SK-N-SH treated with all-trans-retinoic acid at 6 μM for 48 hours (cell line): ENCODE results near the gene L3HYPDH.

Experiments used
- ATAC-seq: fragments of 200-7000 bp; cut with Tn5 transposase; 3 replicates; pipeline ENCODE4 v1.9.1; 2020; ENCODE audit warnings: mild to moderate bottlenecking, moderate library complexity
- ARNTL ChIP-seq: fragments of 450-650 bp; formaldehyde crosslinking; IDR thresholded peaks from 2 replicates; pipeline ENCODE4 v1.5.0; 2020; ENCODE audit warnings: low read depth, mild to moderate bottlenecking, moderate library complexity, borderline replicate concordance
- BACH2 ChIP-seq: fragments of 250-450 bp; sonication (Bioruptor Pico); IDR thresholded peaks from 2 replicates; pipeline ENCODE4 v1.9.0; 2021; ENCODE audit warnings: mild to moderate bottlenecking, borderline replicate concordance
- CSDC2 ChIP-seq: fragments of 250-450 bp; sonication (Bioruptor Pico); IDR thresholded peaks from 2 replicates; pipeline ENCODE4 v1.5.0; 2020; ENCODE audit warnings: mild to moderate bottlenecking, moderate library complexity
- ESRRG ChIP-seq: fragments of 250-450 bp; sonication (Bioruptor Pico); IDR thresholded peaks from 2 replicates; pipeline ENCODE4 v1.6.1; 2021; ENCODE audit warnings: mild to moderate bottlenecking
- GLIS3 ChIP-seq: fragments of 250-450 bp; sonication (Bioruptor Pico); IDR thresholded peaks from 2 replicates; pipeline ENCODE4 v1.5.0; 2020; ENCODE audit warnings: mild to moderate bottlenecking, moderate library complexity
- ISL1 ChIP-seq: fragments of 250-450 bp; sonication (Bioruptor Pico); IDR thresholded peaks from 2 replicates; pipeline ENCODE4 v2.1.2; 2022; ENCODE audit warnings: mild to moderate bottlenecking, moderate library complexity
- OSR1 ChIP-seq: fragments of 250-450 bp; sonication (Bioruptor Pico); IDR thresholded peaks from 2 replicates; pipeline ENCODE4 v1.8.0; 2022; ENCODE audit warnings: moderate library complexity, mild to moderate bottlenecking, inconsistent platforms
- RARB ChIP-seq: fragments of 250-450 bp; sonication (Bioruptor Pico); IDR thresholded peaks from 2 replicates; pipeline ENCODE4 v1.8.0; 2021; ENCODE audit warnings: mild to moderate bottlenecking, moderate library complexity
- SNAI2 ChIP-seq: fragments of 250-450 bp; sonication (Bioruptor Pico); IDR thresholded peaks from 2 replicates; pipeline ENCODE4 v1.5.0; 2020; ENCODE audit warnings: mild to moderate bottlenecking, moderate library complexity
- TCF4 ChIP-seq: fragments of 250-450 bp; sonication (Bioruptor Pico); IDR thresholded peaks from 2 replicates; pipeline ENCODE4 v1.8.0; 2021; ENCODE audit warnings: mild to moderate bottlenecking, moderate library complexity, borderline replicate concordance
- TOX ChIP-seq: fragments of 250-450 bp; sonication (Bioruptor Pico); IDR thresholded peaks from 2 replicates; pipeline ENCODE4 v1.8.0; 2021; ENCODE audit warnings: mild to moderate bottlenecking, moderate library complexity, borderline replicate concordance
- ZC3H10 ChIP-seq: fragments of 250-450 bp; sonication (Bioruptor Pico); IDR thresholded peaks from 2 replicates; pipeline ENCODE4 v1.5.1; 2021; ENCODE audit warnings: mild to moderate bottlenecking, moderate library complexity
- ZFP3 ChIP-seq: fragments of 250-450 bp; sonication (Bioruptor Pico); IDR thresholded peaks from 2 replicates; pipeline ENCODE4 v1.5.0; 2020; ENCODE audit warnings: mild to moderate bottlenecking, moderate library complexity
- ZNF565 ChIP-seq: fragments of 450-650 bp; formaldehyde crosslinking; conservative IDR thresholded peaks from 2 replicates; pipeline ENCODE4 v1.5.0; 2020; ENCODE audit warnings: low read depth, mild to moderate bottlenecking, moderate library complexity
- ZNF70 ChIP-seq: fragments of 450-650 bp; formaldehyde crosslinking; IDR thresholded peaks from 2 replicates; pipeline ENCODE4 v1.5.0; 2020; ENCODE audit warnings: mild to moderate bottlenecking, moderate library complexity
- ZNF8 ChIP-seq: fragments of 450-650 bp; formaldehyde crosslinking; IDR thresholded peaks from 2 replicates; pipeline ENCODE4 v1.5.0; 2020; ENCODE audit warnings: mild to moderate bottlenecking, moderate library complexity
- TF ChIP-seq, protein P1 (sequence below): fragments of 250-450 bp; sonication (Bioruptor Pico); IDR thresholded peaks from 2 replicates; pipeline ENCODE4 v1.5.1; 2020; ENCODE audit warnings: low read depth, mild to moderate bottlenecking, moderate library complexity
- TF ChIP-seq, protein P2 (sequence below): fragments of 250-450 bp; sonication (Bioruptor Pico); IDR thresholded peaks from 2 replicates; pipeline ENCODE4 v1.8.0; 2020; ENCODE audit warnings: mild to moderate bottlenecking, moderate library complexity, borderline replicate concordance
- TF ChIP-seq, protein P3 (sequence below): fragments of 250-450 bp; sonication (Bioruptor Pico); IDR thresholded peaks from 2 replicates; pipeline ENCODE4 v1.5.1; 2021; ENCODE audit warnings: mild to moderate bottlenecking, moderate library complexity
- TF ChIP-seq, protein P4 (sequence below): fragments of 250-450 bp; sonication (Bioruptor Pico); IDR thresholded peaks from 2 replicates; pipeline ENCODE4 v1.5.0; 2020; ENCODE audit warnings: mild to moderate bottlenecking, moderate library complexity
- TF ChIP-seq, protein P5 (sequence below): fragments of 250-450 bp; sonication (Bioruptor Pico); IDR thresholded peaks from 2 replicates; pipeline ENCODE4 v1.8.0; 2021; ENCODE audit warnings: low read depth, mild to moderate bottlenecking, moderate library complexity, borderline replicate concordance

L3HYPDH gene

DNA sequence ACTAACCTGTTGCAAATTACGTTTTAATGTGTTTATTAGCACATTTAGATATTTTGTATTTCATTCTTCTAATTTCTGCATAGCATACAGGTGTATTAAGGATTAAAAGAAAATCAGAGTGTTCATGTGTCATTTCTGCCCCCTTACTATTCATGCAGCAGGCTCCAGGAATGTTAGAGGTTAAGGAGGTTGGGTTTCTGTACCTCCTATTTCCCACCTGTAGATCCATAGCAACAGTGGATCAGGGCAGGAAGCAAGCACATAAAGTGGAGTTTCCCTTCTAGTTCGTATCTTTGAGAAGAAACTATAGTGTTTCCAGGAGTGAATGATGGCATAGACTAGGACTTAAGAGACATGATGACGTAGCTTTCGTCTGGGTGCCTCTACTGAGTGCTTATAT lies 19.0 kb upstream of the L3HYPDH start:
- no peak for ATAC-seq
- TF ChIP-seq CSDC2 = no peak
- TF ChIP-seq ZNF8 (CRISPR knock-in tag) = no peak
- no peak for TF ChIP-seq ZNF70 (CRISPR knock-in tag)
- TF ChIP-seq BACH2 (CRISPR knock-in tag) = no peak
- TF ChIP-seq, protein P1, sequence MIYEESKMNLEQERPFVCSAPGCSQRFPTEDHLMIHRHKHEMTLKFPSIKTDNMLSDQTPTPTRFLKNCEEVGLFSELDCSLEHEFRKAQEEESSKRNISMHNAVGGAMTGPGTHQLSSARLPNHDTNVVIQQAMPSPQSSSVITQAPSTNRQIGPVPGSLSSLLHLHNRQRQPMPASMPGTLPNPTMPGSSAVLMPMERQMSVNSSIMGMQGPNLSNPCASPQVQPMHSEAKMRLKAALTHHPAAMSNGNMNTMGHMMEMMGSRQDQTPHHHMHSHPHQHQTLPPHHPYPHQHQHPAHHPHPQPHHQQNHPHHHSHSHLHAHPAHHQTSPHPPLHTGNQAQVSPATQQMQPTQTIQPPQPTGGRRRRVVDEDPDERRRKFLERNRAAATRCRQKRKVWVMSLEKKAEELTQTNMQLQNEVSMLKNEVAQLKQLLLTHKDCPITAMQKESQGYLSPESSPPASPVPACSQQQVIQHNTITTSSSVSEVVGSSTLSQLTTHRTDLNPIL (CRISPR knock-in tag) = no peak
- TF ChIP-seq OSR1 = no peak
- TF ChIP-seq RARB (CRISPR knock-in tag) = no peak
- TF ChIP-seq TCF4 = no peak
- TF ChIP-seq, protein P2, sequence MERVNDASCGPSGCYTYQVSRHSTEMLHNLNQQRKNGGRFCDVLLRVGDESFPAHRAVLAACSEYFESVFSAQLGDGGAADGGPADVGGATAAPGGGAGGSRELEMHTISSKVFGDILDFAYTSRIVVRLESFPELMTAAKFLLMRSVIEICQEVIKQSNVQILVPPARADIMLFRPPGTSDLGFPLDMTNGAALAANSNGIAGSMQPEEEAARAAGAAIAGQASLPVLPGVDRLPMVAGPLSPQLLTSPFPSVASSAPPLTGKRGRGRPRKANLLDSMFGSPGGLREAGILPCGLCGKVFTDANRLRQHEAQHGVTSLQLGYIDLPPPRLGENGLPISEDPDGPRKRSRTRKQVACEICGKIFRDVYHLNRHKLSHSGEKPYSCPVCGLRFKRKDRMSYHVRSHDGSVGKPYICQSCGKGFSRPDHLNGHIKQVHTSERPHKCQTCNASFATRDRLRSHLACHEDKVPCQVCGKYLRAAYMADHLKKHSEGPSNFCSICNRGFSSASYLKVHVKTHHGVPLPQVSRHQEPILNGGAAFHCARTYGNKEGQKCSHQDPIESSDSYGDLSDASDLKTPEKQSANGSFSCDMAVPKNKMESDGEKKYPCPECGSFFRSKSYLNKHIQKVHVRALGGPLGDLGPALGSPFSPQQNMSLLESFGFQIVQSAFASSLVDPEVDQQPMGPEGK = no peak
- TF ChIP-seq ZC3H10 (CRISPR knock-in tag) = no peak
- TF ChIP-seq, protein P3, sequence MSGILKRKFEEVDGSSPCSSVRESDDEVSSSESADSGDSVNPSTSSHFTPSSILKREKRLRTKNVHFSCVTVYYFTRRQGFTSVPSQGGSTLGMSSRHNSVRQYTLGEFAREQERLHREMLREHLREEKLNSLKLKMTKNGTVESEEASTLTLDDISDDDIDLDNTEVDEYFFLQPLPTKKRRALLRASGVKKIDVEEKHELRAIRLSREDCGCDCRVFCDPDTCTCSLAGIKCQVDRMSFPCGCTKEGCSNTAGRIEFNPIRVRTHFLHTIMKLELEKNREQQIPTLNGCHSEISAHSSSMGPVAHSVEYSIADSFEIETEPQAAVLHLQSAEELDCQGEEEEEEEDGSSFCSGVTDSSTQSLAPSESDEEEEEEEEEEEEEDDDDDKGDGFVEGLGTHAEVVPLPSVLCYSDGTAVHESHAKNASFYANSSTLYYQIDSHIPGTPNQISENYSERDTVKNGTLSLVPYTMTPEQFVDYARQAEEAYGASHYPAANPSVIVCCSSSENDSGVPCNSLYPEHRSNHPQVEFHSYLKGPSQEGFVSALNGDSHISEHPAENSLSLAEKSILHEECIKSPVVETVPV (CRISPR knock-in tag) = no peak
- TF ChIP-seq TOX (CRISPR knock-in tag) = no peak
- TF ChIP-seq GLIS3 = no peak
- no peak for TF ChIP-seq ESRRG
- TF ChIP-seq ARNTL = no peak
- TF ChIP-seq, protein P4, sequence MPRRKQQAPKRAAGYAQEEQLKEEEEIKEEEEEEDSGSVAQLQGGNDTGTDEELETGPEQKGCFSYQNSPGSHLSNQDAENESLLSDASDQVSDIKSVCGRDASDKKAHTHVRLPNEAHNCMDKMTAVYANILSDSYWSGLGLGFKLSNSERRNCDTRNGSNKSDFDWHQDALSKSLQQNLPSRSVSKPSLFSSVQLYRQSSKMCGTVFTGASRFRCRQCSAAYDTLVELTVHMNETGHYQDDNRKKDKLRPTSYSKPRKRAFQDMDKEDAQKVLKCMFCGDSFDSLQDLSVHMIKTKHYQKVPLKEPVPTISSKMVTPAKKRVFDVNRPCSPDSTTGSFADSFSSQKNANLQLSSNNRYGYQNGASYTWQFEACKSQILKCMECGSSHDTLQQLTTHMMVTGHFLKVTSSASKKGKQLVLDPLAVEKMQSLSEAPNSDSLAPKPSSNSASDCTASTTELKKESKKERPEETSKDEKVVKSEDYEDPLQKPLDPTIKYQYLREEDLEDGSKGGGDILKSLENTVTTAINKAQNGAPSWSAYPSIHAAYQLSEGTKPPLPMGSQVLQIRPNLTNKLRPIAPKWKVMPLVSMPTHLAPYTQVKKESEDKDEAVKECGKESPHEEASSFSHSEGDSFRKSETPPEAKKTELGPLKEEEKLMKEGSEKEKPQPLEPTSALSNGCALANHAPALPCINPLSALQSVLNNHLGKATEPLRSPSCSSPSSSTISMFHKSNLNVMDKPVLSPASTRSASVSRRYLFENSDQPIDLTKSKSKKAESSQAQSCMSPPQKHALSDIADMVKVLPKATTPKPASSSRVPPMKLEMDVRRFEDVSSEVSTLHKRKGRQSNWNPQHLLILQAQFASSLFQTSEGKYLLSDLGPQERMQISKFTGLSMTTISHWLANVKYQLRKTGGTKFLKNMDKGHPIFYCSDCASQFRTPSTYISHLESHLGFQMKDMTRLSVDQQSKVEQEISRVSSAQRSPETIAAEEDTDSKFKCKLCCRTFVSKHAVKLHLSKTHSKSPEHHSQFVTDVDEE (CRISPR knock-in tag) = no peak

DNA sequence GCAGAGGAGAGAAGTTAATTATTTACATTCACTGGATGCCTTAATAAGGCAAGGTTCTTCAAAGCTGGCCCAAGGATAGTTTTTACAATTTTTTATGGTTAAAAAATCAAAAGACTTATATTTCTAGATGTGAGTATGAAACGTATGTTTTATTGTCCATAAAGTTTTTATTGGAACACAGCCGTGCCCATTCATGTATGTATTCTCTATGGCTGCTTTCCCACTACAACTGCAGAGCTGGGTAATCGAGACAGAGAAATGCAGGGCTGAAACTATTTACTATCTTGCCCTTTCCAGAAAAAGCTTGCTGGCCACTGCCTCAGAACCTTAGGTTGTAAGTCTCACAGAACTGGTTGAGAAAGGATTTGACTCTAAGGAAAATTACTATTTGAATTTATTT lies 16.5 kb upstream of the L3HYPDH start:
- ATAC-seq = no peak
- no peak for TF ChIP-seq GLIS3
- no peak for TF ChIP-seq BACH2 (CRISPR knock-in tag)
- no peak for TF ChIP-seq ARNTL
- TF ChIP-seq, protein P2 = no peak
- TF ChIP-seq, protein P3 (CRISPR knock-in tag) = no peak
- no peak for TF ChIP-seq ZC3H10 (CRISPR knock-in tag)
- TF ChIP-seq TCF4 = no peak
- TF ChIP-seq ISL1 (CRISPR knock-in tag) = no peak
- no peak for TF ChIP-seq CSDC2
- no peak for TF ChIP-seq ESRRG
- TF ChIP-seq, protein P1 (CRISPR knock-in tag) = no peak

DNA sequence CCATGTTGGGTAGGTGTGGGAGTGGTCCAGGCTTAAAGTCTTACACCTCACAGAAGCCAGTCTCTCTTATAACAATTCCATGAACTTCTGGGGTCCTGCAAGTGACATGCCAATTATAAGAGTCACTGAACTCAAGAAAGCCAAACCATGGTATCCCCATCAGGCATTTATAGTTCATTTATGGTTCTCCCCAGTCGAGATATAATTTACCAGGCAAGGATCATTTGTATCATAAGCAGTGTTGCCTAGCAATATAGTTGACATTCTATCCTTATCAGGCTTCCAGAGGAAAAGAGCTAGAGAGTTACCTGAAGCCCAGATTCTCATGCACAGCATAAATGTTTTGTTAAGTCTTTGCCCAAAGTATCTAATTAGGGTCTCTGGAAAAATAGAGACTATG lies 8.2 kb upstream of the L3HYPDH start:
- ATAC-seq = no peak
- TF ChIP-seq ISL1 (CRISPR knock-in tag) (no peak), SNAI2 (CRISPR knock-in tag) (no peak), ESRRG (no peak), ZNF565 (CRISPR knock-in tag) (no peak), RARB (CRISPR knock-in tag) (no peak), ZFP3 (CRISPR knock-in tag) (no peak), ARNTL (no peak), BACH2 (CRISPR knock-in tag) (no peak), GLIS3 (no peak), TCF4 (no peak), ZNF70 (CRISPR knock-in tag) (no peak), TOX (CRISPR knock-in tag) (no peak)
- TF ChIP-seq, protein P5, sequence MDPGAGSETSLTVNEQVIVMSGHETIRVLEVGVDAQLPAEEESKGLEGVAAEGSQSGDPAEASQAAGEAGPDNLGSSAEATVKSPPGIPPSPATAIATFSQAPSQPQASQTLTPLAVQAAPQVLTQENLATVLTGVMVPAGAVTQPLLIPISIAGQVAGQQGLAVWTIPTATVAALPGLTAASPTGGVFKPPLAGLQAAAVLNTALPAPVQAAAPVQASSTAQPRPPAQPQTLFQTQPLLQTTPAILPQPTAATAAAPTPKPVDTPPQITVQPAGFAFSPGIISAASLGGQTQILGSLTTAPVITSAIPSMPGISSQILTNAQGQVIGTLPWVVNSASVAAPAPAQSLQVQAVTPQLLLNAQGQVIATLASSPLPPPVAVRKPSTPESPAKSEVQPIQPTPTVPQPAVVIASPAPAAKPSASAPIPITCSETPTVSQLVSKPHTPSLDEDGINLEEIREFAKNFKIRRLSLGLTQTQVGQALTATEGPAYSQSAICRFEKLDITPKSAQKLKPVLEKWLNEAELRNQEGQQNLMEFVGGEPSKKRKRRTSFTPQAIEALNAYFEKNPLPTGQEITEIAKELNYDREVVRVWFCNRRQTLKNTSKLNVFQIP = no peak
- TF ChIP-seq, protein P3 (CRISPR knock-in tag) = no peak
